GM19025 (cell line): ENCODE data around the gene VN1R5.
"Not testable (repeated sequence)": the region's sequence is repeated elsewhere in the genome, so short reads cannot be mapped to it uniquely, and the experiment has no call there.

ENCODE experiments used
- ATAC-seq: cut with Tn5 transposase; IDR thresholded peaks from one replicate; pipeline ENCODE4 v1.9.1; 2021; ENCODE audit warnings: mild to moderate bottlenecking, low read depth, moderate library complexity; ENCODE audit not compliant: unreplicated experiment

Gene VN1R5

GRCh38 chr1:247255772-247256171 lies at the start of gene VN1R5:
Gene VN1R5 (plus strand): TSS chr1:247256072.
- ATAC-seq, result not testable (repeated sequence)

- no peak for ATAC-seq
Measured at GRCh38 chr1:247209396-247209795, 46.5 kb upstream of the VN1R5 start.

GRCh38 chr1:247210062-247210375 lies 45.9 kb upstream of the VN1R5 start:
- no peak for ATAC-seq

GRCh38 chr1:247210376-247211117 lies 45.3 kb upstream of the VN1R5 start:
- ATAC-seq, result peak; percentile 86

GRCh38 chr1:247211339-247211738 lies 44.5 kb upstream of the VN1R5 start:
- no peak for ATAC-seq

GRCh38 chr1:247212012-247212411 lies 43.9 kb upstream of the VN1R5 start:
- ATAC-seq, result peak; percentile 49

GRCh38 chr1:247212627-247213617 lies 43.0 kb upstream of the VN1R5 start:
- ATAC-seq, result no peak

- no peak for ATAC-seq
Measured at GRCh38 chr1:247216261-247216660, 39.6 kb upstream of the VN1R5 start.

GRCh38 chr1:247218121-247218651 lies 37.7 kb upstream of the VN1R5 start:
- no peak for ATAC-seq

GRCh38 chr1:247220280-247220679 lies 35.6 kb upstream of the VN1R5 start:
- ATAC-seq, result not testable (repeated sequence)

GRCh38 chr1:247222840-247223239 lies 33.0 kb upstream of the VN1R5 start:
- no peak for ATAC-seq

GRCh38 chr1:247224822-247225221 lies 31.1 kb upstream of the VN1R5 start:
- no peak for ATAC-seq

- no peak for ATAC-seq
Measured at GRCh38 chr1:247228133-247228532, 27.7 kb upstream of the VN1R5 start.

- no peak for ATAC-seq
Measured at GRCh38 chr1:247241691-247242090, 14.2 kb upstream of the VN1R5 start.

- no peak for ATAC-seq
Measured at GRCh38 chr1:247243524-247244137, 12.2 kb upstream of the VN1R5 start.

GRCh38 chr1:247246325-247247115 lies 9.4 kb upstream of the VN1R5 start:
- no peak for ATAC-seq

- ATAC-seq, result no peak
Measured at GRCh38 chr1:247247568-247247967, 8.3 kb upstream of the VN1R5 start.

- no peak for ATAC-seq
Measured at GRCh38 chr1:247266053-247266452, 10.2 kb downstream of the VN1R5 start.

- ATAC-seq, result no peak
Measured at GRCh38 chr1:247268390-247269045, 12.6 kb downstream of the VN1R5 start.

GRCh38 chr1:247269133-247269532 lies 13.3 kb downstream of the VN1R5 start:
- no peak for ATAC-seq
